ENCODE data around the gene DLGAP1. TPM values are rescaled to one million over a fixed set of nuclear protein-coding genes. Genes with fewer than 3 reads are reported as not detected.

The DLGAP1 gene
- total and polyA plus RNA-seq, 2 experiments from 2014 or later: 0.13 to 0.22 TPM

- H3K4me2 ChIP-seq (ENCODE audit: unreplicated experiment): no peak overlapping the region
- TF ChIP-seq EZH2phosphoT487 (IDR thresholded peaks at IDR 0.05; ENCODE audit: insufficient read depth, low read depth) (no peak), EZH2 (IDR thresholded peaks at IDR 0.05; ENCODE audit: insufficient read depth, poor library complexity, severe bottlenecking) (no peak)
- no peak overlapping the region for H3K9ac ChIP-seq
- no peaks in the 10 kb centered on the region for H3F3A ChIP-seq (ENCODE audit: insufficient read depth)
- no peaks in the 10 kb centered on the region for H3K9me3 ChIP-seq (ENCODE audit: low read depth)
- no peaks in the 10 kb centered on the region for H4K20me1 ChIP-seq (ENCODE audit: insufficient read depth)
- no peaks in the 10 kb centered on the region for H3K27me3 ChIP-seq (replicated peaks; ENCODE audit: insufficient read depth)
- no peak overlapping the region for H3K27ac ChIP-seq
- 8 to 10% methylated on average over 5 of the region's 5 CpGs for WGBS, 2 experiments (ENCODE audit: low coverage in 1 of 2, low lambda C conversion rate in 2 of 2, missing lambda C conversion rate in 2 of 2)
- no peaks in the 10 kb centered on the region for H3K9me2 ChIP-seq (ENCODE audit: insufficient read depth)
- H3K4me3 ChIP-seq: no peak overlapping the region
- in situ Hi-C loops (cut with MboI): no loop called here
- H3K4me1 ChIP-seq (ENCODE audit: insufficient read depth): no peaks in the 10 kb centered on the region
- no peaks in the 10 kb centered on the region for H3K36me3 ChIP-seq (ENCODE audit: low read depth)
- no peak overlapping the region for H2AFZ ChIP-seq
- H3K79me2 ChIP-seq (ENCODE audit: insufficient read depth): no peaks in the 10 kb centered on the region
- DNase-seq: no peak
These were observed 187.5 kb downstream of the DLGAP1 start for GRCh38 chr18:4267641-4268040.

- Histone ChIP-seq H3F3A (ENCODE audit: insufficient read depth) (no peaks in the 10 kb centered on the region), H3K4me2 (ENCODE audit: unreplicated experiment) (no peak overlapping the region), H3K9ac (no peak overlapping the region), H3K36me3 (ENCODE audit: low read depth) (no peaks in the 10 kb centered on the region), H3K27ac (no peak overlapping the region), H3K9me3 (ENCODE audit: low read depth) (no peaks in the 10 kb centered on the region), H2AFZ (no peak overlapping the region), H3K9me2 (ENCODE audit: insufficient read depth) (no peaks in the 10 kb centered on the region), H3K79me2 (ENCODE audit: insufficient read depth) (no peaks in the 10 kb centered on the region), H3K4me1 (ENCODE audit: insufficient read depth) (no peaks in the 10 kb centered on the region), H3K4me3 (no peak overlapping the region), H3K27me3 (replicated peaks; ENCODE audit: insufficient read depth) (no peaks in the 10 kb centered on the region), H4K20me1 (ENCODE audit: insufficient read depth) (no peaks in the 10 kb centered on the region)
- WGBS, 2 experiments (ENCODE audit: low coverage in 1 of 2, low lambda C conversion rate in 2 of 2, missing lambda C conversion rate in 2 of 2): 7 to 8% methylated on average over 4 of the region's 4 CpGs
- TF ChIP-seq EZH2 (IDR thresholded peaks at IDR 0.05; ENCODE audit: insufficient read depth, poor library complexity, severe bottlenecking): no peak
- no peak for TF ChIP-seq EZH2phosphoT487 (IDR thresholded peaks at IDR 0.05; ENCODE audit: insufficient read depth, low read depth)
- in situ Hi-C loops (cut with MboI): no loop called here
- no peak for DNase-seq
These were observed 190.7 kb downstream of the DLGAP1 start for GRCh38 chr18:4264347-4264791.

- Histone ChIP-seq H3K36me3 (ENCODE audit: low read depth) (no peaks in the 10 kb centered on the region), H4K20me1 (ENCODE audit: insufficient read depth) (no peaks in the 10 kb centered on the region), H3K79me2 (ENCODE audit: insufficient read depth) (no peaks in the 10 kb centered on the region), H3K4me1 (ENCODE audit: insufficient read depth) (no peaks in the 10 kb centered on the region), H3K4me2 (ENCODE audit: unreplicated experiment) (no peak overlapping the region), H2AFZ (no peak overlapping the region), H3K9ac (no peak overlapping the region), H3K9me2 (ENCODE audit: insufficient read depth) (no peaks in the 10 kb centered on the region), H3K9me3 (ENCODE audit: low read depth) (no peaks in the 10 kb centered on the region), H3K27ac (no peak overlapping the region), H3K4me3 (no peak overlapping the region), H3F3A (ENCODE audit: insufficient read depth) (no peaks in the 10 kb centered on the region), H3K27me3 (replicated peaks; ENCODE audit: insufficient read depth) (no peaks in the 10 kb centered on the region)
- no peak for TF ChIP-seq EZH2phosphoT487 (IDR thresholded peaks at IDR 0.05; ENCODE audit: insufficient read depth, low read depth)
- TF ChIP-seq EZH2 (IDR thresholded peaks at IDR 0.05; ENCODE audit: insufficient read depth, poor library complexity, severe bottlenecking): no peak
- 15 to 17% methylated on average over 3 of the region's 3 CpGs for WGBS, 2 experiments (ENCODE audit: low coverage in 1 of 2, low lambda C conversion rate in 2 of 2, missing lambda C conversion rate in 2 of 2)
- no peak for DNase-seq
- in situ Hi-C loops (cut with MboI): no loop called here
These were observed 195.0 kb downstream of the DLGAP1 start for GRCh38 chr18:4260107-4260506.

GRCh38 chr18:4256766-4257417, 198.2 kb downstream of the DLGAP1 start:
- no peaks in the 10 kb centered on the region for H4K20me1 ChIP-seq (ENCODE audit: insufficient read depth)
- TF ChIP-seq EZH2phosphoT487 (IDR thresholded peaks at IDR 0.05; ENCODE audit: insufficient read depth, low read depth) (no peak), EZH2 (IDR thresholded peaks at IDR 0.05; ENCODE audit: insufficient read depth, poor library complexity, severe bottlenecking) (no peak)
- H3K9me2 ChIP-seq (ENCODE audit: insufficient read depth): no peaks in the 10 kb centered on the region
- no peaks in the 10 kb centered on the region for H3F3A ChIP-seq (ENCODE audit: insufficient read depth)
- no peaks in the 10 kb centered on the region for H3K4me1 ChIP-seq (ENCODE audit: insufficient read depth)
- 8 to 13% methylated on average over 7 of the region's 7 CpGs for WGBS, 2 experiments (ENCODE audit: low coverage in 1 of 2, low lambda C conversion rate in 2 of 2, missing lambda C conversion rate in 2 of 2)
- H3K9ac ChIP-seq: no peak overlapping the region
- in situ Hi-C loops (cut with MboI): no loop called here
- no peaks in the 10 kb centered on the region for H3K36me3 ChIP-seq (ENCODE audit: low read depth)
- no peak overlapping the region for H3K4me2 ChIP-seq (ENCODE audit: unreplicated experiment)
- DNase-seq: no peak
- no peaks in the 10 kb centered on the region for H3K27me3 ChIP-seq (replicated peaks; ENCODE audit: insufficient read depth)
- no peaks in the 10 kb centered on the region for H3K9me3 ChIP-seq (ENCODE audit: low read depth)
- H3K27ac ChIP-seq: no peak overlapping the region
- no peak overlapping the region for H3K4me3 ChIP-seq
- H3K79me2 ChIP-seq (ENCODE audit: insufficient read depth): no peaks in the 10 kb centered on the region
- no peak overlapping the region for H2AFZ ChIP-seq
